Measurements from ENCODE around the gene RRBP1.

Gene RRBP1

GRCh38 chr20:17646209-17646960 lies 35.7 kb downstream of the RRBP1 start:
- no peak for DNase-seq
- Mint-ChIP-seq H3K27ac (no peak overlapping the region), H3K27me3 (no peaks in the 10 kb centered on the region), H3K36me3 (ENCODE audit: low read depth) (no peaks in the 10 kb centered on the region), H3K4me1 (peaks cover 28% of the 10 kb centered on the region), H3K4me3 (no peak overlapping the region), H3K9me3 (no peaks in the 10 kb centered on the region)
- no peak for ATAC-seq

DNA sequence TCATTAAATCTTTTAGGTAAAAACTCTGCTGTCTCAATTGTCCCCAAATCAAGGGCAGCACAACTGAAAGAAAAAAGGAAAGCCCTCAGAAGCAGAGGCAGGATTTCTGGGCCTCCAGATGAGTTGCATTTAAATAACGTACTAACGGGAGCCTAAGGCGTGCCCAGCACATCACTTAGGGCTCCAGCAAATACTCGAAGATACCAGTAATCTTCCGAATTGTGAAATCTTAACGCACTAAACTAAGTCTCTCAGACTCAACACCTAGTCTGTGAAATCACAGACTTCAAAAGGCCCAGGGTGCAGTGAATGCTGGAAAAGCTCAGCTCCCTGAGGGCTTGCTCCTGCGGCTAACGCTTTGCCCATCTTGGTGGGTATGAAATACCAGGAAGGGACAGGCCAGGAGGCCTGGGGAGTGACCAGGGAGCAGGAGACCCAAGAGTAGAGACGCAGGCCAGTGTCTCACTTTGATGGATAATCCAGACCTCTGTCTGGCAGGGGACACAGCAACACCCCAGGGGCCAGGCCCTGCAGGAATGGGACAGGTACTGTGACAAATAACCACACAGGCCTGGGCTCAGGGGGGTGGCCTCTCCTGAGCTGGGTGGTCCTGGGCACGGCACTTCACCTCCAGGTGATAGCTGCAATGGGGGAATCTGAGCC lies 36.4 kb downstream of the RRBP1 start:
- H3K36me3 Mint-ChIP-seq (ENCODE audit: low read depth): no peaks in the 10 kb centered on the region

DNA sequence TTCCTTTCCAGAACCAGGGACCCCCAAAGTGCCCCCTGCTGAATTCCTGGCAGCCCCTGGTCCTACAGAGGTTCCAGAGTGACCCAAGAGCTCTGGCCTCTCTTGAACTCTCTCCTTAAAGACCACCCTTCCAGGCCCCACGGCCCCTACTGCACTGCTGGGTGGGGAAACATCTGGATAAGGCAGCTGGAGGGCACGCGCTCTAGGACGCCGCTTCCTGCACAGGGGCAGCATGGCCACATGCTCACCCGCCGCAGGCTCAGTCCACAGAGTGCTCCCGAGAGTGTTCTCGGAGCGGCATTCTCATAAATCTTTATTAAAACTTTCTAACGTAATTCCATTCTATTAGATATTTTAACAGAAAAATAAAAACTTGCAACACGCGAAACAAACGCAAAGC lies 37.0 kb downstream of the RRBP1 start:
- H3K27ac Mint-ChIP-seq: no peak overlapping the region
- no peaks in the 10 kb centered on the region for H3K27me3 Mint-ChIP-seq
- H3K36me3 Mint-ChIP-seq (ENCODE audit: low read depth): no peaks in the 10 kb centered on the region
- DNase-seq (no peak), ATAC-seq (no peak)
- peaks cover 22% of the 10 kb centered on the region for H3K4me1 Mint-ChIP-seq
- H3K9me3 Mint-ChIP-seq: no peaks in the 10 kb centered on the region
- no peak overlapping the region for H3K4me3 Mint-ChIP-seq

More for the DNA sequence above, 36.4 kb downstream of the RRBP1 start:
- ATAC-seq (no peak), DNase-seq (no peak)
- H3K27ac Mint-ChIP-seq: no peak overlapping the region
- no peak overlapping the region for H3K4me3 Mint-ChIP-seq
- H3K9me3 Mint-ChIP-seq: no peaks in the 10 kb centered on the region
- H3K4me1 Mint-ChIP-seq: peaks cover 25% of the 10 kb centered on the region
- H3K27me3 Mint-ChIP-seq: no peaks in the 10 kb centered on the region

DNA sequence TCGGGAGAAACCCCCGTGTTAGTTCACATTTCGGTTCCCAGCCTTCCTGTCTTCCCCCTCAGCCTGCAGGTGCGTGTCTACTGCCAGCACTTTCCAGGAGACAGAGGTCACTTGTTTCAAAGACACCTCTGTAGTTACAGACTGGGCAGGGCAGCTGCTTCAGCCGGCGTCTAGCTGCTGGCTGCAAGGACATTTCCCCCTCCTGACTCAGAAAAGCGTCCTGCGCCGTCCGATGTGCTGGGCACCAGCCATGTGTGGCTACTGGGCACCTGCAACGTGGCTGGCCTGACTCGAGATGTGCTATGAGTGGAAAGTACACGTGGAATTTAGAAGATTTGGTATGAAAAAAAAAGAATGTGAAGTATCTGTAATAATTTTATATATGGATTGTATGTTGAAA lies 37.6 kb downstream of the RRBP1 start:
- no peaks in the 10 kb centered on the region for H3K27me3 Mint-ChIP-seq
- no peak overlapping the region for H3K4me3 Mint-ChIP-seq
- DNase-seq (no peak), ATAC-seq (no peak)
- H3K4me1 Mint-ChIP-seq: peaks cover 17% of the 10 kb centered on the region
- no peaks in the 10 kb centered on the region for H3K36me3 Mint-ChIP-seq (ENCODE audit: low read depth)
- H3K27ac Mint-ChIP-seq: no peak overlapping the region
- H3K9me3 Mint-ChIP-seq: no peaks in the 10 kb centered on the region

- Mint-ChIP-seq H3K4me3 (no peak overlapping the region), H3K4me1 (peaks cover 11% of the 10 kb centered on the region), H3K27me3 (no peaks in the 10 kb centered on the region), H3K9me3 (no peaks in the 10 kb centered on the region), H3K36me3 (ENCODE audit: low read depth) (no peaks in the 10 kb centered on the region), H3K27ac (no peak overlapping the region)
- no peak for DNase-seq
- no peak for ATAC-seq
Observed at GRCh38 chr20:17643531-17644188, 38.4 kb downstream of the RRBP1 start.

DNA sequence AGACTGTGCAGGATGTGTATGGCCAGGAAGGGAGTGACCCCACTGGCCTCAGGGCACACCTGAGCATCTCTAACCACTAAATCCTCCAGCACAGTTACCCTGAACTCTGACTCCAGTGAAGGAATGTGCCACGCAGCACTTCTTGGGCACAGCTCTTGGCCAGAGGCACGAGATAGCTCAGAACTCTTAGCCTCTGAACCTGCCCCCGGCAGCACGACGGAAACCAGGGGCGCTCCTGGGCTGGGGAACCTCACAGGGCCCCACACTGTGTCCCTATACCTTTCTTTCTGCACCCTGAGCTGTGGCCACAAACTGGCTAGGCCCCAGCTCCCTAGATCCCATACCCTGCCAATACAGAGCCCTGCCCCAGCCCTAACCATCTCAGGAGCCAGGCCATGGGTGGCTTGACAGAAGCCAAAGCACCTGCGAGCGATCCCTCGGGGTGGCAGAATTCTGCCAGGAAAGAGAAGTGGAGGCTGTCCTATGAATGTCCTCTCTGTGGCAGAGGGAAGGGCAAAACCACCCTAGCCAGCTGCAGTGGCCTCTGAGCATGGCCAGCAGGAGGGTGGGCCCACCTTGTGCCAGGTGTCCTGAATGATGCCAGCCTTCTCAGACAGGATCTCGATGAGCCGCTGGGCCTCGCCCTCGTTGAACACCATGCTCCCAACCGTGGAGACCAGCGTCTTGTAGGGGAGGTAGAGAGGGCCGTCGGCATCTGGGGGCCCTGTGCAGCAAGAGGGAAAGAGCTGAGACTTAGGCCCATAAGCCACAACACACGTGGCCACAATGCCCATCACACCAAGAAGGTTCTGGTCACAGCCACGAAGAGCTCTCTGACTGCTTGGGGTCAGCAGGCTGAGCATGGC lies 39.4 kb downstream of the RRBP1 start:
- H3K36me3 Mint-ChIP-seq (ENCODE audit: low read depth): no peaks in the 10 kb centered on the region
- no peaks in the 10 kb centered on the region for H3K27me3 Mint-ChIP-seq
- DNase-seq: no peak
- H3K9me3 Mint-ChIP-seq: no peaks in the 10 kb centered on the region
- no peak overlapping the region for H3K4me3 Mint-ChIP-seq
- H3K4me1 Mint-ChIP-seq: peaks cover 3% of the 10 kb centered on the region
- no peak overlapping the region for H3K27ac Mint-ChIP-seq
- no peak for ATAC-seq

- Mint-ChIP-seq H3K9me3 (no peaks in the 10 kb centered on the region), H3K4me3 (no peak overlapping the region), H3K27me3 (no peaks in the 10 kb centered on the region)
Observed at GRCh38 chr20:17641993-17642392, 40.0 kb downstream of the RRBP1 start.

GRCh38 chr20:17641520-17641964 lies 40.5 kb downstream of the RRBP1 start:
- Mint-ChIP-seq H3K4me3 (no peak overlapping the region), H3K4me1 (peaks cover 3% of the 10 kb centered on the region), H3K27ac (no peak overlapping the region), H3K36me3 (ENCODE audit: low read depth) (no peaks in the 10 kb centered on the region), H3K9me3 (no peaks in the 10 kb centered on the region), H3K27me3 (no peaks in the 10 kb centered on the region)
- no peak for DNase-seq
- no peak for ATAC-seq

More at GRCh38 chr20:17641993-17642392, 40.0 kb downstream of the RRBP1 start:
- no peak overlapping the region for H3K27ac Mint-ChIP-seq
- H3K4me1 Mint-ChIP-seq: peaks cover 3% of the 10 kb centered on the region
- no peaks in the 10 kb centered on the region for H3K36me3 Mint-ChIP-seq (ENCODE audit: low read depth)
- ATAC-seq: no peak
- DNase-seq: no peak

GRCh38 chr20:17640875-17641378 lies 41.1 kb downstream of the RRBP1 start:
- no peaks in the 10 kb centered on the region for H3K27me3 Mint-ChIP-seq
- H3K4me3 Mint-ChIP-seq: no peak overlapping the region
- H3K9me3 Mint-ChIP-seq: no peaks in the 10 kb centered on the region
- H3K27ac Mint-ChIP-seq: no peak overlapping the region
- peaks cover 1% of the 10 kb centered on the region for H3K36me3 Mint-ChIP-seq (ENCODE audit: low read depth)
- H3K4me1 Mint-ChIP-seq: peaks cover 3% of the 10 kb centered on the region
- no peak for DNase-seq
- ATAC-seq: no peak

- Mint-ChIP-seq H3K27ac (no peak overlapping the region), H3K4me1 (peaks cover 3% of the 10 kb centered on the region), H3K9me3 (no peaks in the 10 kb centered on the region), H3K36me3 (ENCODE audit: low read depth) (peaks cover 1% of the 10 kb centered on the region), H3K27me3 (no peaks in the 10 kb centered on the region), H3K4me3 (no peak overlapping the region)
- ATAC-seq: no peak
- DNase-seq: no peak
Observed at GRCh38 chr20:17640146-17640874, 41.7 kb downstream of the RRBP1 start.

GRCh38 chr20:17638835-17639407 lies 43.1 kb downstream of the RRBP1 start:
- Mint-ChIP-seq H3K36me3 (ENCODE audit: low read depth) (peaks cover 1% of the 10 kb centered on the region), H3K27me3 (no peaks in the 10 kb centered on the region), H3K4me3 (no peak overlapping the region), H3K27ac (no peak overlapping the region), H3K4me1 (peaks cover 3% of the 10 kb centered on the region), H3K9me3 (no peaks in the 10 kb centered on the region)
- no peak for DNase-seq
- ATAC-seq: no peak

GRCh38 chr20:17637985-17638640 lies 43.9 kb downstream of the RRBP1 start:
- DNase-seq: no peak
- H3K27ac Mint-ChIP-seq: no peak overlapping the region
- peaks cover 5% of the 10 kb centered on the region for H3K36me3 Mint-ChIP-seq (ENCODE audit: low read depth)
- ATAC-seq: no peak
- H3K9me3 Mint-ChIP-seq: no peaks in the 10 kb centered on the region
- no peaks in the 10 kb centered on the region for H3K27me3 Mint-ChIP-seq
- H3K4me3 Mint-ChIP-seq: no peak overlapping the region
- H3K4me1 Mint-ChIP-seq: no peaks in the 10 kb centered on the region

- ATAC-seq: no peak
- DNase-seq: no peak
- Mint-ChIP-seq H3K27me3 (no peaks in the 10 kb centered on the region), H3K36me3 (ENCODE audit: low read depth) (peaks cover 5% of the 10 kb centered on the region), H3K27ac (no peak overlapping the region), H3K9me3 (no peaks in the 10 kb centered on the region), H3K4me3 (no peak overlapping the region), H3K4me1 (no peaks in the 10 kb centered on the region)
Observed at GRCh38 chr20:17637413-17637780, 44.6 kb downstream of the RRBP1 start.

Data from activated naive CD8-positive, alpha-beta T cell treated with anti-CD3 and anti-CD28 coated beads, Interleukin-2, amount 50 U/mL, for 24 hours (primary cell).